Gastroesophageal sphincter (tissue), 3 donors: ENCODE data around the gene ELOVL5.

Experiments
- CTCF ChIP-seq, 4 experiments: fragments of 200-600 bp in 2 of 4; fragments of 450-650 bp in 2 of 4; sonication (generic) in 1 of 4; IDR thresholded peaks; one replicate each; pipeline ENCODE4 v1.5.1; 2017 to 2019; ENCODE audit warnings: antibody characterized with exemption in 4 of 4, mild to moderate bottlenecking in 2 of 4, moderate library complexity in 2 of 4
- POLR2A ChIP-seq, 2 donors: fragments of 450-650 bp; IDR thresholded peaks; one replicate each; pipeline ENCODE4 v1.6.1; 2017; ENCODE audit warnings: antibody characterized with exemption in 2 of 2, mild to moderate bottlenecking in 2 of 2, moderate library complexity in 1 of 2
- POLR2AphosphoS5 ChIP-seq: sonication (generic); formaldehyde crosslinking; IDR thresholded peaks from one replicate; pipeline ENCODE4 v1.6.1; 2017; ENCODE audit warnings: antibody characterized with exemption

DNA sequence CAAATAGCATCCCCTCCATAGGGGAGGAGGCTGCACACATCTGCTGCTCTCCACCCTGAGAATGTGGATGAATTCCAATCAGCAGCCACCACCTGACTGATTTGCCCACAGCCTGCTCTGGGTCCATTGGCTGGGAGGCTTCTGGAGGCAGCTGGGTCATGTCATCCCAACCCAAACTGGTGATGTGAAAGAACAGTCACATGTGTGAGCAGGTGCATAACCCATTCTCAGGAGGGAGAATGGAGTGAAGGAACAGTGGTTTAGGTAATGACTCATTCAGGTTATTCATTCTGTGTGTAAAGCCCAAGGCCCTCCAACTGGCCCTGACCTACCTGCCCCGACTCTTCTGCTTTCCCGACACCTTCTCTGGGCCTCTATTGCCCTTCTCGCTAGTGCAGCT, 109.2 kb downstream of the ELOVL5 start:
- TF ChIP-seq CTCF (IDR thresholded peaks at IDR 0.05) (no peak), POLR2AphosphoS5 (no peak), POLR2A (IDR thresholded peaks at IDR 0.05) (no peak)
